ENCODE measurements around the gene PIP4K2B.

Gene PIP4K2B

DNA sequence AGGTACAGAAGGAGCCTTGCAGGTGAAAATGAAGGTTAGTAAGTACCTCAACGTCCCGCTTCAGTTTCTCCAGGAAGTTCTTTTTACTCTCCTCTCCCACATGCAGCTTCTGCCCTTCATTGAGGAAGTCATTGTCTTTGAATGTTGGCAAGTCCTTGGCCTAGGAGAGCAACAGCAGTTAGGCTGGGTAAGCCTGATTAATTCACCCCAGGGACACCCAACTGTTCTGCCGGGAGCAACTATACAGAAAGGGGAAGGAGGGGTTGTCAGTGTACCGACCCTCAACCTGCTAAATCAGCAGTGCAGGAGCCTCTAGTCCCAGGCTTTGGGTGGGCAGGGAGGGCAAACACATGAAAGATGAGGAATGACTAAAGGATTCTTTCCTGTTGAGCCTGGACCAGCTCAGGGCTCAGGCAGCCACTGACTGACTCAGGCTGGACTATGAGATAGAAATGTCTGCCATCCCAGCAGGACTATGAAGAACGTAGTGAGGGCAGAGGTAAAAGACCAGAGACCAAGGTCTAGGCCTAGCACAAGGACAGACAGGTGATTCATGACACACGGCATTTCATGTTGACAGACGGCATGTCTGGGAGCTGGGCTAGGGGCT, 21.6 kb downstream of the PIP4K2B start:
- DNase-seq: no peak

DNA sequence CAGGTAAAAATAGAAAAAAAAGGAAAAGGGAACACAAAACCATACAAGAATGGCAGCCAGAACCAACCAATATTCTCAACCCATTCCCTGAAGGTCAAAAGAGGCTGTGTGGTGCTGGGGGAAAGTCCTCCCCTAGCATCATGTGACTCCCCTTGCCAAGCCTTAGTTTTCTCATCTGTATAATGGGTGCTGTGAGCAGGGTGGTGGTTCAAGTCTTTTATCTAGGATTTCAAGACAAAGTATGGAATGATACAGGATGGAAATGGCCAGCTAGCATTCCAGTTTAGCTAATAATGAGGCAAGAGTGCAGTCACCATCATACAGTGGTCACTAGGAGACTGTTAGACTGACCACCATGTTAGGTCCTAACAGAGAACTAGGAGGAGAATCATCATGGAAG, 26.1 kb downstream of the PIP4K2B start:
- DNase-seq: no peak

DNA sequence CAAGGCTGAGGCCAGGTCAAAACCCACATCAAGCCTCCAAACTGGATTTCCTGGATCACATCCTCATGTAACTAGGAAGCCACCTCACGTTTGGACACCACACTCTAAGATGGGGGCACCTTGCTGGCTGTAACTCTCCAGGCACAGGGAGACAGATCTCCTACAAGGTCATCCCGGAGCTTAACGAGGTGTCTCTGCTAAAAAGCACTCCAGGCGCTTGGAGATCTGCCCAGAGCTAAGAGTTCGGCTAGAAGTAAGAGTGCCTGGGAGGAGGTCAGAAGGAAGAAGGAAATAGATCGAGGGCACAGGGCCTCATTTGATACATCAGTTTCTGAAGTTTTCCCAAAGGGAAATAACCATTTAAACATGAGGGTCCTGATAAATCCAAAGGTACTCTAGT, 30.9 kb downstream of the PIP4K2B start:
- DNase-seq: no peak

DNA sequence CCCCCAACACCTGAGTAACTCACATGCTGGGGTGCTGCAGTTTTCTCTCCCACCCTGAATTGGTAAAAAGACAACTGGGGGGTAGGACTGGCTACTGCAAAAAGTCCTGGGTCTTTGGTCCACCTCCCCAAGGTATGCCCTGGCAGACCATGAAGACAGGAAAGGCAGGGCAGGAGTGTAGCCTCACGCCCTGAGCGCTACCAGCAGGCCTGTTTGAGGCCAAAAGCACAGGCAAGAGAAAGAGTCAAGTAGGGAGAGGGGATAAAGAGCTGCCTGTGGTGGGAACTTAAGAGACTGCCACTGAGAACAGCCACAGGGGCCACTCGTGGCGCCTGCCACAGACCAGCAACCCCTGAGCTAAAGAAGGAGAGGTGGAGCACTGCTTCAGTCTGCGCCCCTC, 33.0 kb downstream of the PIP4K2B start:
- DNase-seq: no peak

DNA sequence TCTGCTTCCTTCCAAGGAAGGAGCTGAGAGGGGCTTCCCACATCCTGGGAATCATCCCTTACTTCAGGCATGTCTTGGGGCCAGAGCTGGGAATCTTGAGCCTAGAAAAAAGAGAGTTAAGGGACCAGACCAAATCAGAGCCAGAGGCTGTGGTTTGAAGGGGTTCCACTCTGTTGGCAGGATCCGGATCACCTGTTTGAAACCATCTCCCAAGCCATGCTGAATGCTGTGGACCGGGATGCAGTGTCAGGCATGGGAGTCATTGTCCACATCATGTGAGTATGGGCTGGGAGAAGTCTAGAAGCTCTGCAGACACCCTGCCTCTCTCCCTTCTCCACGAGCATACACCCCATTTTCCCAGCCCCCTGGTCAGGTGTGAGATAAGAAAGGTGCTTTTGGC, 37.1 kb downstream of the PIP4K2B start:
- DNase-seq: no peak

DNA sequence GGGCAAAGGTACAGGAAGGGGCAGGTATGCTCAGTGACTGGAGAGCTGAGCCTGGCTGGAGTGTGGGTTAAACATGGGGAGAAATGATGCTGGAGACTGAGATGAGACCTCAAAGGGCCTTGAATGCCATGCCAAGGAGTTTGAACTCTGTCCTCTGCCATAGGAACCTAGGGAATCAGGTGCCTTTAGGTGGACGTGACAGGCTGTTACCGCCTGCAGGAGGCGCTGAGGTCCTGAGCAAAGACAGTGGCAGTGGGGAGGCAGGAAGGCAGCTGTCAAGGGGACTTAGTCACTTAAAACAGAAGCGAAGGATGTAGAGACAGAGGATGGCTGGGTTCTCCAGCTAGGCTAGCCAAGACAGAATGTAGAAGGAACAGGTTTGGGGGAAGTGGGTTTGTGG, 37.7 kb downstream of the PIP4K2B start:
- DNase-seq: peak; percentile 26

DNA sequence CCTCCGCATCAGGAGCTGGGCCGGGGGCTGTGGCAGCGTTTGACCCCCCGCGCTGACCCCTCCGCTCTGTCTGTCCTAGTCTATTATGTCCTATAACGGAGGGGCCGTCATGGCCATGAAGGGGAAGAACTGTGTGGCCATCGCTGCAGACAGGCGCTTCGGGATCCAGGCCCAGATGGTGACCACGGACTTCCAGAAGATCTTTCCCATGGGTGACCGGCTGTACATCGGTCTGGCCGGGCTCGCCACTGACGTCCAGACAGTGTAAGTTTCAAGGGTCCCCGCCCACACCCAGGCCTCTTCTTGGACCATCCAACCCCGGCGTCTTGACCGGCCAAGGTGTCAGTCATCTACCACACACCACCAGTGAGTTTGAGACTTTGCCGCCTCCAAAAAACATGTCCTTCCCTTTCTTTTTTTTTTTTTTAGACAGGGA, 46.3 kb downstream of the PIP4K2B start:
- DNase-seq: no peak

DNA sequence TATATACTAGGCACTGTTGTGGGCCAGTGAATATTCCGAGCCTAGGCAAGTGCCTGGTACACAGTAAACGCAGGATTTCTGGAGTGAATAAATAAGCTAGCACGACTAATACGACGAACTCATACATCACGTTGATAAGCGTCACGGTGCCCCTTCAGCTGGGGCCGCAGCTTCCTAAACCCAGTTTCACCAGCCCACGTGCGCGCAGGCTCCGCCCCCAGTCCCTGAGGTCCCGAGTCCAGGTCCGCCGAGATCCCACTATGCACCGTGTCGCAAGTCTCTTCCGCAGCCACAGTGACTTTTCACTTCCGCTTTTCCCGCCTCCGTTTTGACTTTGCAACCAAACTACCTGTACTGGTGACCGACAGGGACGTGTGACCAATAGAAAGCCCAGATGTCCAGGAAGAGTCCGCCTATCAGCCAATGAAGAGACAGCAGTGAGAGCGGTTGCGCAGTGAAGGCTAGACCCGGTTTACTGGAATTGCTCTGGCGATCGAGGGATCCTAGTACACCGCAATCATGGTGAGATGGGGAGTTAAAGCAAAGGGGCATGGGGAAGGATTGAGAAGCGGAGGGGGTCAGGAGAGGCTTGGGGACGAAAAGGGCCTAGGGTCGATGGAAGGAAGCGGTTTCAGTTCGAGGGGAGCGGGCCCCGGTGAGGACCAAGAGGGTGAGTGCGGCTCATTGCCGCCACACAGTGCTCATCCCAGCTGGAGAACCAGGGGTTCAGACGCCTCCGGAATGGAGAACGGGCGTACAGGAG, 46.9 kb downstream of the PIP4K2B start, which contains the start of gene PSMB3:
TSS of gene PSMB3 (plus strand) at position 434 of the 763 bp plus-strand sequence. CDS start at position 520, 86 bp downstream.
- peak; percentile 100 for DNase-seq

DNA sequence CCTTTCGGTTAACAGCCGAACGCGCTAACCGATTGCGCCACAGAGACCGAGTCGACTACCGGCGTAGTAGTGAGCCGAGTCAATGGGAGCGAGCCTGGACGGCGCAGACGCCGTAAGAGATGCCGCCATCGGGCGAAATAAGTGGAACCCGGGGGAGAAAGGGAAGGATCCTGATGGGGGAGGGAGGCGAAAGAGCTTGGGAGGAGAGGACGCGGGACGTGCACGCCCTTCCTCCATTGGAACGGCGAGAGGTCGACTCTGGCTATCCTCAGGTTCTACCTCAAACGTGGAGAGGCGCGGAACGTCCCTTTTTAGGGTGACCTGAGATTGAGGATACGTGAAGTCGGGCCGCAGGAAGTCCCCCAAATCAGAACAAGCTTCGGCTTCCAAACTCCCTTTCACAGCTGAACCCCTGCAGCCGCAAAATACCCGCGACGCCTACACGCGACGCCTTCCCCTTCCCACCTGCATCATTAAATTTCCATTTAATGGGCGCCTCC, 47.5 kb downstream of the PIP4K2B start:
- peak; percentile 68 for DNase-seq

DNA sequence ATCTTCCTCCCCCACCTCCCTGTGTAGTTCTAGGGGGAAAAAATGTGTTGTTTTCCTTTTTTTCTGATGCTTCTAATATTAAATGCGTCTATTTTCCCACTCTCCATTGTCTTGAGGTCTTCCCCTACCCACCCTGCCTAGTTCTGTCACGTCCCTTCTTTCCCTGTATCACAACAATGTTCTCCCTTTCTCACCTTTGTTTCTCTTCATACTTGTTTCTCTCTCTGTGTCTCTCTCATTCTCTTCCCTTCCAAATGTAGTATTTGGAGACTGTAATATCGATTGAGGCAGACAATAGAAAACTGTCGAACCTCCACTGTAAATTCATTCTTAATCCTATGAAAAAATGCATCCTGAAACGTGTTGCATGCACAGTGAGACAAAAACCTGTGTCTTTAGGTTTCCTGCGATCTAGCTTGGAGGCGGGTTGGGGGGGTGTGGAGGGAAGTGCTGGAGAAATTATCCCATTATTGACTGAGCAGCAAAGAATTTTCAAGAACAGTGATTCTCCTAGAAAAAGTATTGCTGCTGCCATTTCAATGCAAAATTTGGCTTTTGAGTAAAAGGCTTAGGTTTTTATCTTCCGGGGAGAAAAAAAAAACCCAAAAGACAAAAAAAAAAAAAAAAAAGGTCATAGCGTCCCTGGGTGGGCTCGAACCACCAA, 48.1 kb downstream of the PIP4K2B start:
- DNase-seq: no peak

DNA sequence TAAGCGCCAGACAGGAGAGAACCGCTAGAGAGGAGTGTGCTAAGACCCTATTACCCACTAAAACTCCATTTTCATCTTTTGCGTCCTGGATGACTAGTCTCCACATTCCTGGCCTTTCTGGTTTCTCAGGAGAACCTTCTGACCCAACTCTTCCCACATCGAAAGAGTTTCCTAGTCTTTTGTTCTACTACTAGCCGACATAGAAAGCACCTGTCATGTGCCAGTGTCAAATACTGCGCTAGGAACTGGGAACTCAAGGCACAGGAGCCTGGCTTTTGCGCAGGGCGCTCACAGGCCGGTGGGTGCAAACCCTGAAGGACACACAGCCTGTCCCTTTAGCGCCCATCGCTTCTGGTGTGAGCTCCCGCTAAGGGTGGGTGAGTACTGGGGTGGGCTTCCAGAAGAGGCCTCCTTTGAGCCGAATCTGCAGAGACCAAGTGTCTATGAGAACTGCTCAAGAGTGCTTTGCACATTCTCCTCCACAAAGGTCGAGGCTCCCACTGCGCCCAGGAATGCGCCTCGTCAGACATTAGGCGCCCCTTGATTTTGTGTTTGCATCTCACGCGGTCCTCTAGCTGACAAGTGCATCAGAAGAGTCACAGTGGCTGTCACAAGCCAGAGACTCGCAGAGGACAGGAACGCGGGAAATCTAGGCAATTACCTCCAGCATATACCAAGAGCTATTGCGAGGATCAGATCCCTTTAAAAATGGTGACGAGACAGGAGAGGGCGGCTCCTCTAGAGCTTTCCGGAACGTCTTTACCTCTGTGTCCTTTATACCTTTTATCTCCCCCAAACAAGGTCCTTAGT, 48.8 kb downstream of the PIP4K2B start:
- DNase-seq: peak; percentile 25

DNA sequence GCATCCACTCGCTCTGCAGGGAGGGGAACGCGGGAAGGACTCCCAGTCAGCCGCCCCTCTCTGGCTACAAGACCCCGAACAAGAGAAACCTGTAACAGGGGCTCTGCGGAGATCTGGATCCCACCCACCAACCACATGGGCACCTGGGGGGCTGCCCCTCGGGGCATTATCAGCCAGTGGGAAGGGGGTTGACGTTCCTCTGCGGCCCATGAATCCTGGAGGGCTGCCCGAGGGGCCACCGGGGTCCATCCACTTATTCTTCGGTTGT, 49.4 kb downstream of the PIP4K2B start:
- no peak for DNase-seq

DNA sequence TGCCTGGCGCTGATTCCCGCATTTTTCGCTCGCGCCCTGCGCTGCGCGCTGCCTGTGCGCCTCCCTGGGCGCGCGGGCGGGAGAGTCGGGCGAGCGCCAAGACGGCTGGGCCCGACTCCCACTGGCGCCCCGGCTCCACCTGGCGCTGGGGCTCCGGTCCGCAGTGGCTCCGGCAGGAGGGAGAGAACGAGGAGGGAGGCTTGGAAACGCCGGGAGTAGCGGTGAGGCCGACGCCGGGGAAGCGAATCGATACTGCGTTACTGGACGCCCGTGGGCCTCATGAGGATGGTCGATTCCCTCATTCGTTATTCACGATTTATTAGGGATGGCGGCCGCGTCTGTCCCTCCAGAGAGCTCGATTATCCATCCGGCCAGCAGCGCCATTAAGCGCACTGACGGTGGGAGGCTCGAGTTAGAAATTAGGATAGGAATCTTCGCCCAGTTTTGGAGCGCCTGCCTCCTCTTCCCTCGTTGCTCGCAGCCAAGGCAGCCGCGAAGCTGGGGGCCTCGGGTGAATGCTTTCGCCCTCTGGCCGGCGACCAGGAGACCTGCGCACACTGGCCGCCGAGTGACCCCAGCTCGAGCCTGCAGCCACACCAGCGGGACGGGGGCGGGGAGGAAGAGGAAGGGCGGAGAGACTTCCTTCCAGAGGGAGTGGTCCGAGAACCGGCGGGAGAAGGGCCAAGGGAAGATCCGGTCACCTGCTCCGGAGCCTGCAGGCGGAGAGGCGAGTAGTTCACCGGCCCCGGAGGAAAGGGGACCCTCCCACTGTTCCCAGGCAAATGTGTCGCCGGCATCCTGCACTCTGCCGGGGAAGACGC, 49.9 kb downstream of the PIP4K2B start:
- no peak for DNase-seq

DNA sequence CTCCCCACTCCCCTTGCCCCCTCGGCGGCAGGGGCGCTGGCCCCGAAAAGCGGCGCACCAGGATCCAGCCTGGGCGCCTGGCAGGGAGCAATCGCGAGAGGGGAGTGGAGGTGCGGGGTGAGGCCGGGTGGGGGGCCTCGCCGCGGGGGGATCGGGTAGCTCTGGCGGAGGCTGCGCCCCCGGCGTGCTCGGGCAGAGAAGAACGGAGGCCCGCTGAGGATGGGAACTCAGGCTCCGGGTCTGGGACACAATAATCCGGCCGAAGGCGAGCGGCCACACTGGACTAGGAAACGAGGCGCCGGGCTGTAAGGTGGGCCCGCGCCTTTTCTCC, 50.5 kb downstream of the PIP4K2B start:
- no peak for DNase-seq

DNA sequence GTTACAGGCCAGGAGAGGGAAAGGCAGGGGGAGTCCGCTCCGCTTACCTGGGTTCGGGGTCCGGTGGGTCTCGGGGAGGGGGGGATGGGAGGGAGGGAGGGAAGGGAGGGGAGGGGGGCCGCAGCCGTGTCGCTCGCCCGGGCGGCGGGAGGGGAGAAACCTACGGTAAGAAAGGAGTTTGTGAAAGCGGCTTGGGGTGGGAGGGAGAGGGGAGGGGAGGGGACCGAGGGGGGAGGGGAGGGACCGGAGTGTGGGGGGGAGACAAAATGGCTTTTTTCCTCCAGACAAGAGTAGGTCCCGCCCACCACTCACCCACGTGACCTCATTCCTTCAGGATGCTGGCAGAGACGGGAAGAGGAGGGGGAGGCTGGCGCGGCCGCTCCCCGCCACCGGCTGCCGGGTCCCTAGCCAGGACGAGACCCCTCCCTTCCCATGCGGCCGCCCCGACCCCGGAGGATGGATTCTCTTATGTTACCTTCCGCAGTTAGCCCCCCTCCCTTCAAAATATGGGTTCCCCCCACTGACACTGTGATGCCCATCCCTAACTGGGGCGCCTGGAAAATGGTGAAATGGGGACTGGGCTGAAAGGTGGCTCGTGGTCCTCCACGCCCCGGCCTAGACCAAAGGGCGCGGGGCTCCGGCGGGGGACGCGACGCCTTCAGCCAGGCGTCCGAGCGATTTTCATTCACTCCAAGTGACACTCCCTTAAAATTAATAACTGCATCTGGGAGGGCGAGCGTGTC, 51.0 kb downstream of the PIP4K2B start, which contains the start of gene PCGF2:
TSS of gene PCGF2 (minus strand) at position 188 of the 743 bp plus-strand sequence. CDS start 7,934 bp downstream, outside the sequence.
- DNase-seq: no peak

DNA sequence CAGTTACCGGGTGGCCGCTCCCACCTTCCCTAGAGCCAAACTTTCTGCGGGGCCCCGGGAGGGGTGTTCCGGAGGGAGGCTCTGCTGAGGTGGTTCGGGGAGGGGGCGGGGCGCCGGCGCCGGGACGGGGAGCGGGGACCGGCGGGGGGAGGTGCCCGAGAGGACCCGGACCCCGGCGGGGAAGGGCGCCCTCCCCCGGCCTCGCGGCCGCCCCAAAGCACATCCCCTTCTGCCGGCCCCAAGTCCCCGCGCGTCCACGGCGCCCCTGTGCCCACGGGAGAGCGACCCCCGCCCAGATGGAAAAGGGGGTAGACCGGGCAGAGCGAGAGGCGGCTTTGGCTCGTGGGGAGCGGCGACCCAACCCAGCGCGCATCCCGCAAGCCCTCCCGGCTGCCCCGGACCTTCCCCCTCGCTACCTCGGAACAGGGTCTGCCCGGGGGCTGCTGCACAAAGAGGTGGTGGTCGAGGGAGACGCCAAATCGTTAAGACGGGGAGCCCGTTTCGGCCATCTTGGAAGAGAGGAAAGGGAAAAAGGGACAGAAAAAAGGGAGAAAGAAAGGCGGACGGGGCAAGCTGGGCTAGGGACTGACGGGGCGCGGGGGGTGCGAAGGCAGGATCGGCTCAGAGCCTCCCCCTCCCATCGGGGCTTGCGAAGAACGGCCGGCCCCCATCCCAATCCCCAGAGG, 51.8 kb downstream of the PIP4K2B start:
- DNase-seq: no peak

DNA sequence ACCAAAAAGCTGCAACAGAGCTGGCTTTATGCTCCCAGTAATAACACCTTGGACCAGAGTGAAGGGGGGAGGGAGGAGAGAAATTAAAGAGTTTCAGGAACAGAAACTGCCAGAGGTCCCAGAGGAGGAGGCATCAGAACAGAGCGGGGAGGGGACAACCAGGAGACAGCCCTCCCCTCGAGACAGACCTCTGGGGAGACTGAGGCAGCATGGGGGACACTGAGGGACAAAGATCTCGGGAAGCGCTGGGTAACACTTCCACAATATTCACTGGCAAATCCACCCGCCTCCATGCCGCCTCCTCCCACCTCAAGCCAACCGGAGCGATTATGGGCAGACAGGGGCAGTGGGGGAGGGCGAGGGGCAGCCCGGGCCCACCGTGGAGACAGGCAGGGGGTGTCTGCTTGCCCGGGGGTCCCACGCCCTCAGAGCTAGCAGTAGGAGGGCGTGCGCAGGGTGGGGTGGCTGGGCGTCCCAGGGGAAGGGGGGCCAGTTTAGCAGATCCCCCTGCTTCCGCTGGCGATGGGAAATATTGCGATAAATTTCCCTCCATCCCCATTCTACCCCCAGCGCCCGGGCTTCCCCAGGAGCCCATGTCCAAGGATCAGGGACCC, 52.4 kb downstream of the PIP4K2B start:
- peak; percentile 36 for DNase-seq

DNA sequence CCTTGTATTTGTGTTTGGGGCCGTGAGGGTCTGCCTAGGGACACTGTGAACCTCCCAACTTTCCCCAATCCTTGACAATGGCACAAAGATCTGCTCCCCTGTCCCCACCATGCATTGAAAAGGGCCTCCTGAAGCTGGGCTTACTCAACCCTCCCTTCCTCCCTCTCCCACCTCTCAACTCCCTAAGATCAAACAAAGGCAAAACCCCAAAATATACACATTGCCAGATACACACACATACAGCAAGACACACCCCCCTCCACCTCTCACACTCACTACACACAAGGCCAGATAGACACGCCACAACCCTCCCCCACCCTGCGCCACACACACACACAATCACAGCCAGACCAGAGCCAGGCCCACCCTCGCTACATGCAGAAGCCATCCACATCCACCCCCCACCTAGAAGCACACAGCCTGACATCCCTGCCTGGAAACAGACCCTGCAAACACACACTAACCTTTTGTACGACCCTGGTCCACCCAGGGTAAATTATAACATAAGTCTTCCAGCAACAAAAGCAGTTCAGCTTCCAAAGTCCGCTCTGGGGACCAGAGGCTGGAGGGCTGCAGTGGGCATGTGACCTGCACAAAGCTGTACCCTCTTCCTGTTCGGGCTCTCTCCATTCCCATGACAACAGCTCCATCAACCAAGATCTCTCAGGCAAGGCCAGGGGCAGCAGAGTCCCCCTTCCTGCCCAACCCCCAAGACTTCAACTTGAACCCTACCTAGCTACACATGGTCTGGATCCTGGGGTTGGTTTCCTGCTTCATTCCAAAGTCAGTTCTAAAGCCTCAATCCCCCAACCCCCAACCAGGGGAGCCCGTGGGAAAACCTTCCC, 53.1 kb downstream of the PIP4K2B start:
- DNase-seq: no peak

DNA sequence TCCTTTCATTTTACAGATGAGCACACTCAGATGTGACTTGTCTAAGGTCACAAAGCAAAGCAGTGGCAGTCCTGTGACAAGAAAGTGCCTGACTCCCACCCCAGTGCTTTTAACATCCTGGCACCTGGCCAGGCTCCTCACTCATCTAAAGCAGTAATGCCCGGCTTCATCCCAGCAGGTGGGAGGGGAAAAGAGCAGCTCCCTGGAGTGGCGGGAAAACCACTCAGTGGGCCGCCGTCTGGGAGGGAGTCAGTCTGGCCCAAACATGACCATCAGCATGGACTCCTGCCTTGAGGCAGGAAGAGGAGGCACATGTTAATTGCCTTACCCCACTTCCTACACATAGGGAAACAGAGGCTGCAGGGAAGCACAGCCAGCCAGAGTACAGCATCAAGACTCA, 53.8 kb downstream of the PIP4K2B start:
- DNase-seq: no peak
